HG02588 (cell line): ENCODE results near the gene GAB2.
A peak's percentile ranks its signal among the peaks of the same experiment; 100 is the strongest.
"Not testable (repeated sequence)": the region's sequence is repeated elsewhere in the genome, so short reads cannot be mapped to it uniquely, and the experiment has no call there.

Experiments
- ATAC-seq: cut with Tn5 transposase; IDR thresholded peaks from one replicate; pipeline ENCODE4 v1.9.1; 2021; ENCODE audit warnings: mild to moderate bottlenecking, moderate library complexity; ENCODE audit not compliant: unreplicated experiment

Gene GAB2, protein sequence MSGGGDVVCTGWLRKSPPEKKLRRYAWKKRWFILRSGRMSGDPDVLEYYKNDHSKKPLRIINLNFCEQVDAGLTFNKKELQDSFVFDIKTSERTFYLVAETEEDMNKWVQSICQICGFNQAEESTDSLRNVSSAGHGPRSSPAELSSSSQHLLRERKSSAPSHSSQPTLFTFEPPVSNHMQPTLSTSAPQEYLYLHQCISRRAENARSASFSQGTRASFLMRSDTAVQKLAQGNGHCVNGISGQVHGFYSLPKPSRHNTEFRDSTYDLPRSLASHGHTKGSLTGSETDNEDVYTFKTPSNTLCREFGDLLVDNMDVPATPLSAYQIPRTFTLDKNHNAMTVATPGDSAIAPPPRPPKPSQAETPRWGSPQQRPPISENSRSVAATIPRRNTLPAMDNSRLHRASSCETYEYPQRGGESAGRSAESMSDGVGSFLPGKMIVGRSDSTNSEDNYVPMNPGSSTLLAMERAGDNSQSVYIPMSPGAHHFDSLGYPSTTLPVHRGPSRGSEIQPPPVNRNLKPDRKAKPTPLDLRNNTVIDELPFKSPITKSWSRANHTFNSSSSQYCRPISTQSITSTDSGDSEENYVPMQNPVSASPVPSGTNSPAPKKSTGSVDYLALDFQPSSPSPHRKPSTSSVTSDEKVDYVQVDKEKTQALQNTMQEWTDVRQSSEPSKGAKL

GRCh38 chr11:78417175-78417887, at the start of gene GAB2:
TSS of gene GAB2 (minus strand) at chr11:78417820. CDS start at chr11:78417720, 100 bp downstream.
- peak; percentile 8 for ATAC-seq

GRCh38 chr11:78467370-78467769, 49.8 kb upstream of the GAB2 start:
- no peak for ATAC-seq

- ATAC-seq = peak; percentile 99
Observed at GRCh38 chr11:78465169-78465942, 47.7 kb upstream of the GAB2 start.

DNA sequence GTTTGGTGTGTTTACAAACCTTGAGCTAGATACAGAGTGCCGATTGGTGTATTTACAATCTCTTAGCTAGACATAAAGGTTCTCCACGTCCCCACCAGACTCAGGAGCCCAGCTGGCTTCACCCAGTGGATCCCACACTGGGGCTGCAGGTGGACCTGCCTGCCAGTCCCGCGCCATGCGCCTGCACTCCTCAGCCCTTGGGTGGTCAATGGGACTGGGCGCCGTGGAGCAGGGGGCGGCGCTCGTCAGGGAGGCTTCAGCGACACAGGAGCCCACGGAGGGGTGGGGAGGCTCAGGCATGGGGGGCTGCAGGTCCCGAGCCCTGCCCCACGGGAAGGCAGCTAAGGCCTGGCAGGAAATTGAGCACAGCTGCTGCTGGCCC, 47.2 kb upstream of the GAB2 start:
- ATAC-seq = not testable (repeated sequence)

- ATAC-seq = no peak
Observed at GRCh38 chr11:78460471-78460870, 42.9 kb upstream of the GAB2 start.

DNA sequence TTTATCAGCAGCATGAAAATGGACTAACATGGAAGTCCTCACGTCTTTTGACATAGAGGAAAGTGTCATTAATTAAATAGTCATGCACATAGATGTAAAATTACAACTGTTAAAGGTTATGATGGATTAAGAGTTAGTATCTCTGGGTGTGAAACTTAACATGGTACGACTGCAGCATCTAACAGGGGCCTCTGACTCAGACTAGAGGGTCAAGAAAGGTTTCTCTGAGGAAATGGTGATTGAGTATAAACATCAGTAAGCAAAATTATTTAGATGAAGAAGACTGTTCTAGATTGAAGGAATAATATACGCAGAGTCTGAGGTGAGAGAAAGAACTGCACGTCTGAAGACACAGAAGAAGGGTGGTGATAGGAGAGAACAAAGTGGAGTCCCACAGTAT, 42.1 kb upstream of the GAB2 start:
- ATAC-seq = no peak

GRCh38 chr11:78457448-78457847, 39.8 kb upstream of the GAB2 start:
- no peak for ATAC-seq

DNA sequence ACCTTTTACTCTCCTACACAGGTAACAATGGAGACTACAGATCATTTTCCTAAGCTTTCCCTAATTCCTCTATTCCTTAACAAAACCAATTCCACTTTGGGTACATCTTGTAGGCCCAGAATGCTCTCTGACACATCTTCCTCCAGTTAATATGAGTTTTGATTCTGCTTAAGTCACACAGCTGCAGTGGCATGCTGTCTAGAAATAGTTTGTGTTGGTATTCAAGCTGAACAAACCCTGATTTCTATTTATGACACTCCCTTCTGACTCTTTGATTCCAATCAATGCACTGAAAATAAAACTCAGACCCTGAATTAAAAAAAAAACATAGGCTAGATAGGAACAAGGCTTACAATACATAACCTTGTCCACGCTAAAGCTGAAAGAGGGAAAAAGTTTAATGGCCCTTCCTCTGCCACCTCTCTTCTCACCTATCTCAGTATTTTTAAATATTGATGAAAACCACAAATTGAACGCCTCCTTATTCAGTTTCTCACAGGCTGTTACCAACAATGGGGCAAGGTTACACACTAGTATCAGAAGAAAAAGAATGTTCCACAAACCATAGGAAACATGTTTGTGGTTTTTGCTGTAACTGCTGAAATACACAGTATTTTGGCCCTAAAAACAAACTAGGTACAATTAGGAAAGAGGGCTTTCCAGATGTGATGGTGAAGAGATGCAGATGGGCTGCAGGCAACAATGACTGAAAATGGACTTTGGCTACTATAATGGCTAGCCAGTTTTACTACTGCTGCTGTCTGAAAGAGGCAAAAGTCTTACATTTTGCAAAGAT, 35.7 kb upstream of the GAB2 start:
- no peak for ATAC-seq

DNA sequence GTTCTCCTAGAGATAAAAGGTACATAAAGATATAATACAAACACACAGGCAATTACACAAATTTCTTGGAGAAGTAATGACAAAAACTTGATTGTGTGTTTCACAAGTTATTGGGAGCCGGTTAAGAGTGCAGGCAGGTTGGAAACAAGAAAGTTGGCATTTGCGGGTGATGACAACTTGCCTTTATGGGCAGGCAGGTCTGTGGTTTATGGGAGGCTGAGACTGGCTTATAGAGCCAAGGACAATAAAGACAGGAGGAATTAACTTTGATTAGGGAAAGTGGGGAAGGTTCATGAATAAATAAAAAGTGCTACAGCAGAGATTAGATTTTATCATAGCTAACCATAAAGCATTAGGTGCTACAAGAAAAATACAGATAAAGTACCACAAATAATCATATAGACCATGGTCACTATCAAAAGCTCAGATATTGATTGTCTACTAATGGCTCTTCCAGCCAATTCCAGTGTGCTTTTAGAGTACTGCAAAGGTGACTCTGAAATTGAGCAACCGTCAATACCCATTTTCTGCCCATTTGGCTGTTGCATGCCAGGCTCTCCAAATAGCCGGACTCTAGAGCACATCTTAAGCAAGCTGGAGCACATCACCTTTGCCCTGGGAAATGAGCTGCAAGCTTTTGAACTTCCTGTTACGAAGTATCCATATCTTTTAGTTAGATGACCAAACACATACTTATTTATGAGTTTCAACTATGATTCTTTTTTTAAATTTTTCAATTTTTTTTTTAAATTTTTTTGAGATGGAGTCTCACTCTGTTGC, 33.9 kb upstream of the GAB2 start:
- no peak for ATAC-seq

GRCh38 chr11:78450866-78451265, 33.2 kb upstream of the GAB2 start:
- ATAC-seq = no peak

- ATAC-seq = no peak
Observed at GRCh38 chr11:78449866-78450265, 32.2 kb upstream of the GAB2 start.

DNA sequence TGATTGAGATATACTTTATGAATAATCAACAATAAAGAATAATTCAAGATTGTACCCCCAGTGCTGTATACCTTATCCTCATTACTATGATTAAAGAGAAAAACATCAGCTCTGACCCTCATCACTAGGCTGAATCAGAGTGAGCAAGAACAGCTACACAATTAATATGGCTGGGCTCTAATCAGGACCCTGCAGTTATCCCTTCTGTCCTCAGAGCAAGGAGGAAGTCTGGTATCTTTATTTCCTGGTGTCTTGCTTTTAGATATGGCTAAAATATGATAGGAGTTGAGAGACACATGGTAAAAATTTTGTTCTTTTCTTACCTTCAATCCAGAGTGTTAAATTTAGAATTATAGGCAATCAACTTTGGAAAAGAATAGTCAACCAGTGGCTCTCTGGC, 28.6 kb upstream of the GAB2 start:
- ATAC-seq = no peak

DNA sequence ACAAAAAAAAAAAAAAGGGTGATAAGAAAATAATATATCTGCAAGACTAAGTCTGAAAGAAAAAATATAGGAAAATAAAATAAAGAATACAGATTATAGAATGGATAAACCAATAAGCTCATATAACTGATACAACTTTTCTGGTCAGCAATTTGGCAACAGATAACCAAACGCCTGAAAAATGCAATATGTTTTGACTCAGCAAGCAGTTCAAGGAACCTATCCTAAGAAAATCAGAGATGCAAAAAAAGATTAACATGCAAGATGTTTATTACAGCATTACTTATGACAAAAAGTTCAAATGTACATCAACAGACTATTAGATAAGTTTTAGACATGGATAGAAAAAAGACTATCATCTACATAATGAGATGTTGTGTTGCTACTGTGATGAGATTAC, 27.1 kb upstream of the GAB2 start:
- no peak for ATAC-seq

- no peak for ATAC-seq
Observed at GRCh38 chr11:78441956-78442355, 24.3 kb upstream of the GAB2 start.

DNA sequence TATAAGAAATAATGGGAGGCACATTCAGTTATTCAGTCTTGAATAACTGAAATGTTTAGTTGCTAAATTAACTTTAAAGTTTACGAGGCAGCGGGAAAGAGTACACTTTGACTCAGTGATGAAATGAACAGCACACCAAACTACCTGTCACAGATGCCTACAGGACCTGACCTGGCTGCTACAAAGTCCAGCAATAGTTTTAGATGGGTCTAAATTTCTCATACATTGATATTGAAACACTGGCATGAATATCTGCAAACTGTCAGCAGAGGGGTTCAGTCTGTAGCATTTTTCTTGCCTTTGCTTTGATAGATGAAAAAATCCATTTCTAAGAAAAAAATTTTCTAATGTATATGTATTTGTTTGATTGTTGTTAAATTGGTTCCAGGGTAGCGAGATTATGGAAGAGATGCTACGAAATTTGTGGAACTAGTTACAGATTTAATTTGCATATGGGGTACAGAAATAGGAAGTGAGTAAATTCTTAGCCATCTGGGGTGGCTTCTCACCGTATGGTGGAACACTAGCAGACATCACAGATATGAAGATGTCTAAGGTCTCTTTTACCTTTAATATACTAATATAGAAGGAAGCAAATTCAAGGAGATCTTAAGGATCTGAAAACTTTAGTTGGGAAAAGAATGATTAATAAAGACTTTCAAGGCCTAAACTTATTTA, 20.8 kb upstream of the GAB2 start:
- ATAC-seq = peak; percentile 63

DNA sequence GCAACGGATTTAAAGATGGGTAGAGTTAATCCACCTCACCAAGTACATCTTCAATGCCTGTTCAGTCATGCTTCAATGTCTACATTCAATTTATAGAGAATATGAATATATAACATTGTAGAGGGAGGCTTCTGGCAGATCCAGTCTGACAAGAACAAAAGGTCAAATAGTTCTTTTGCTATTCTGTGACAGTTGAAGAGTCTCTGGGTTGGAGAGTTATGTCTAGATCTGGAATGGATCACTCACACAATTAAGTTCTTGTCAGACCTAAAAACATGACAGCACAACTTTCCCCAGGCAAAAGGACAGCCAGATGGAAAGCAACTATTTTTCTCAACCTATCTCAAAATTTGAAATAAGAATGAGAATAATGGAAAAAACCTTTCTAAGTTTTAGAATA, 15.3 kb upstream of the GAB2 start:
- ATAC-seq = no peak

DNA sequence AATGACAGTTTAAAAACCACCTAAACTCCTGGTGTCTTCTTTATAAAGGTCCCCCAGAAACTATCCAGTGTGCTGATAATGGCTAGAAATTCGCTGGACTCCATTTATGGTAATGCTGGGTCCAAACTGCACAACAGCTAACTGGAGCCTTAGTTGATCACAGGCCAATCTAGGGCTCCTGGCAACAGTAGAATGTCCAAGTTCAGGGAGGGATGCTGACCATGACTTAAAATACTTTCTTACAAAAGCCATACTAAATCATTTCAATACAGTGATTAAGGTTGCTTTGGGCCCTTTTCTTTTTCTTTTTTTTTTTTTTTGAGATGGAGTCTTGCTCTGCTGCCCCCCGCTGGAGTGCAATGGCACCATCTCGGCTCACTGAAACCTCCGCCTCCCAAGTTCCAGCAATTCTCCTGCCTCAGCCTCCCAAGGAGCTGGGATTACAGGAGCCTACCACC, 14.5 kb upstream of the GAB2 start:
- ATAC-seq = no peak

DNA sequence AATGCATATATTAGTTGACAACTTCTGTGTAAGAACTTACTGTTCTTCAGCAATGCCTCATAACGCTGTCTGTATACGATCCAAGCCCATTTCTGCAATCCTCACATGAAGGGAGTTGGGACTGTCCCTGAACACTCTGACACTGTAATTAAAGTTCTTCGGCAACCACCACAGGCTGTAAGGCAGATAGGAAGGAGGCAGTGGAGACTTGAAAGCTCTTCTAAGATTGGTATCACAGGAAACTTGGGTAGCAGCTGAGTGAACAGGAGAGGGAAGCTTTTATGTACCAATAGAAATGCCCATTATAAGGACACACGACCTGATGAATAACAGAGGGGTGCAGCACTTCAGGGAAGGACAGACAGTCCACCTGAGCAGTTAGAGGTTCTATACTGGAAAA, 12.0 kb upstream of the GAB2 start:
- ATAC-seq = no peak

- ATAC-seq = no peak
Observed at GRCh38 chr11:78429209-78429608, 11.6 kb upstream of the GAB2 start.
